ENCODE measurements around the gene BTBD2. TPM values are rescaled to one million over a fixed set of nuclear protein-coding genes. Genes with fewer than 3 reads are reported as not detected.

BTBD2 gene
- total RNA-seq, 1 experiment from 2014 or later = 36.4 TPM

DNA sequence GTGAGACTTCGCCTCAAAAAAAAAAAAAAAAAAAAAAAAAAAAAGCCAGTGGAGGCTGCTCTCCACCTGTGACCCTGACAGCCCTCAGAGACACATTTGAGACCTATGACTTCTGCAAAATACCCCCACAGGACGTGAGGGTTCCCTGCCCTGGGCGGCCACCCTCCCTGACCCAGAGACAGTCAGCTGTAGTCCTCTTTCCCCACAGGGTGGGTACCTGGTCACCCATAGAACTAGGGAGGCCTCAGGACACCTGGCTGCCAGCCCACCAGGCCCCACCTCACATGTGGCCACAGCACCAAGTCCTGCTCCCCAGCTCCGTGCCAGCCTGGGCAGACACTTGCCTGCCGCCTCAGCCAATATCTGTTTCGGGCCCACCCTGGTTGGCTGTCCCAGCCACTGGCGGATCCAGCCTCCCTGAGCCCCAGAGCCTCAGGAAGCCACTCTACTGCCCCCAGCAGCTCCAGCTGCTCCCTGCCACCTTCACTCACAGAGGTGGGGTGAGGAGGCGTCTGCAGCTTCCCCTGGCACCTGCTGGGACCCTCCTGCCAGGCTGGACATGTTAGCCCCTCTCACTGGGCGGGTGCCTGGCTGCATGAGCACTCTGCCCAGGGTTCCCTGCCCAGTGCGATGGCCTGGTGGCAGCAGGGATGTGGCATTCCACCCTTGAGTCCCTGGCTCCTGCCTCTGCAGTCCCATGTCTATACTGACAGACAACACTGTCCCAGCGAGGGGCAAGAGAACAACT is 28.6 kb upstream of the BTBD2 start:
- H3K27me3 ChIP-seq = no peaks in the 10 kb centered on the region
- H3K36me3 ChIP-seq = no peaks in the 10 kb centered on the region; the same call in 1 of the 2 replicates
- no peak for DNase-seq
- no peak overlapping the region for H3K4me3 ChIP-seq
- no peaks in the 10 kb centered on the region for H3K9me3 ChIP-seq

DNA sequence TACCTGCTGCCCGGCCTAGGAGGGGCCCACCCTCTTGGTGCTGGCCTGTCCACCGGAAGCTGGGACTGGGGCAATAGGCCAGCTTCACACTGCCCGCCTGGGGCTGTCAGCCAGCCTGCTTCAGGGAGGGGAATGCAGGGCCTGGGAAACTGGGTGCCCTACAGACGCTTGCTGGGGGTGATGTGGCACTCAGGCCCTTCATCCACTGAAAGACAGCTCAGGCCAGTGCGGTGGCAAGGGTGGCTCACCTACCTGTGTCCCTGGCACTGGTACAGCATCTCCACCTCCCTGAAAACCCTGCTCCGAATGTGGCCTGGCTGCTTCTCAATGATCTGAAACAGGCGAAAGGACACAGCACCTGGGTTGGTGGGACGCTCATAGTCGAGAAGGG is 27.7 kb upstream of the BTBD2 start:
- no peak for DNase-seq
- Histone ChIP-seq H3K27me3 (no peaks in the 10 kb centered on the region), H3K36me3 (no peaks in the 10 kb centered on the region; the same call in 1 of the 2 replicates), H3K9me3 (no peaks in the 10 kb centered on the region), H3K4me3 (no peak overlapping the region)

DNA sequence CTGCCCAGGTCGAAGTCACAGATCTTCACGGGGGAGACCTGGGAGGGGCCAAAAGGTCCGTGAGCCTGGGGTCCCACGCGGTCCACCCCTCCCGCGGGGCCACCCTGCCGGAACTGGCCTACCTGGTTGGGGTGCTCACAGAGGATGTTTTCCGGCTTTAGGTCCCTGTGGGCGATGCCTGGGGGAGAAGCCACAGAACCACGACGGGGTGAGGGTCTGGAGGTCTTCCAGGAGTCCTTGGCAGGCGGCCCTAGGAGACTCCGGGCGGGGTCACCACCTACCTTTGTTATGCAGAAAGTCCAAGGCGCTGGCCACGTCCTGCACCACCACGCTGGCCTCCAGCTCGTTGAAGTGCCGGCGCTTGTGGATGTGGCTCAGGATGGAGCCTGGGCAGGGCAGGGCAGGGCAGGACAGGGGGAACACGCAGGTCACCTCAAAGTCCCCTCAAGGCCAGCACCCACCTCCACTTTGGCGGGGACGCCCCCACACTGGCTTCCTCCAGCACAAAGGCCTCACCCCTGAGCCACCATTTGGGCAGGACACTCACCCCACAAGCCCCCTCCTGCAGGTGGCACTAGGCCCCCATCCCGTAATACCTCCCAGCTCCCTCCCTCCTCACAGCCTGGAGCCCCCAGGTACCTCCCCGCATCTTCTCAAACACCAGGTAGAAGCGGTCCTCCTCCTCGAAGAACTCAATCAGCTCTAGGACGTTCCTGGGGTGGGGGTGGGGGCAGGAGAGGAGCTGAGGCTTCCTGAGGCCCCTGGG is 27.2 kb upstream of the BTBD2 start:
- no peak for DNase-seq
- H3K27me3 ChIP-seq = no peaks in the 10 kb centered on the region
- no peaks in the 10 kb centered on the region for H3K9me3 ChIP-seq
- no peaks in the 10 kb centered on the region; the same call in 1 of the 2 replicates for H3K36me3 ChIP-seq
- no peak overlapping the region for H3K4me3 ChIP-seq

DNA sequence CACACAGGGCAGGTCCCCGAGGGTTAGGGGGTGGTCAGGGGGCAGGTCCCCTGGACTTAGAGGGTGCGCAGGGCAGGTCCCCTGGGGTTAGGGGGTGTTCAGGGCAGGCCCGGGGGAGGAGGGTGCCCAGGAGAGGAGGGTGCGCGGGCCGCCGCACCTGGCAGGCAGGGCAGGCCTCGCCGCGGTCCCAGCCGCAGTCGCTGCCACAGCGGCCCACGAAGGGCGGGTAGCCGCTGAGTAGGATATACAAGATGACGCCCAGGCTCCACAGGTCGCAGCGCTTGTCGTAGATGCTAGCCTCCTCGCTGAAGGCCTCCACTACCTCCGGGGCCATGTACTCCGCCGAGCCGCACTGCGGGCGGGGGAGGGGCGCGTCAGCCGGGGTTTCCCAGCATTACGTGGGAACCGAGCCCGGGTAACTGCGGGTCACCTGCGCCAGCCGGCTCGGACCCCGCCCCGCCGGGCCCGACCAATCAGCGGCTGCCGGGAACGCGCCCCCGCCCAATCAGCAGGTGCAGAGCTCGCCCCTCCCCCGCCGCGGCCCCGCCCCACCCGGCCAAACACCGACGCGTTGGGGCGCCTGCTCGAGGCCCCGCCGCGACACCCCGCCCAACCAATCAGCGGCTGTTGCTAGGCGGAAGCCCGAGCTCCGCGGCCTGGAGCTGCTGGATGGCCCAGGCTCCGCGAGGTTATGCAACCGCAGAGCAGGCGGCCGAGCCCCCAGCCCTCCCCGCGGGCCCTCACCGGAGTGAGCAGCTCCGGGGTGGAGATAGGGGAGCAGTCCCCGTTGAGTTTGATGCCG is 26.4 kb upstream of the BTBD2 start:
- Histone ChIP-seq H3K9me3 (no peaks in the 10 kb centered on the region), H3K36me3 (no peaks in the 10 kb centered on the region; the same call in 1 of the 2 replicates), H3K27me3 (no peaks in the 10 kb centered on the region), H3K4me3 (no peak overlapping the region)
- no peak for DNase-seq

DNA sequence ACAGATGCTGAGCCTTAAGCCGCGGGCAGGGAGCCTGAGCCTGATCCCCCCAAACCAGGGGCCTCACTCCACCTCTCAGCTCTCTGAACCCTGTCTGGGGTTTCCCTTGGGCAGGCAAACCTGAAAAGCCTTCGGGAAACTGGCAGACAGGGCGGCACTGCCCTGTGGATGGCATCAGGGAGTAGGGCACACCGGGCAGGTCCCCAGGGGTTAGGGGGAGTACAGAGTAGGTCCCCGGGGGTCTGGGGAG is 25.8 kb upstream of the BTBD2 start:
- Histone ChIP-seq H3K36me3 (no peaks in the 10 kb centered on the region; the same call in 1 of the 2 replicates), H3K4me3 (no peak overlapping the region), H3K27me3 (no peaks in the 10 kb centered on the region), H3K9me3 (no peaks in the 10 kb centered on the region)
- DNase-seq = no peak

DNA sequence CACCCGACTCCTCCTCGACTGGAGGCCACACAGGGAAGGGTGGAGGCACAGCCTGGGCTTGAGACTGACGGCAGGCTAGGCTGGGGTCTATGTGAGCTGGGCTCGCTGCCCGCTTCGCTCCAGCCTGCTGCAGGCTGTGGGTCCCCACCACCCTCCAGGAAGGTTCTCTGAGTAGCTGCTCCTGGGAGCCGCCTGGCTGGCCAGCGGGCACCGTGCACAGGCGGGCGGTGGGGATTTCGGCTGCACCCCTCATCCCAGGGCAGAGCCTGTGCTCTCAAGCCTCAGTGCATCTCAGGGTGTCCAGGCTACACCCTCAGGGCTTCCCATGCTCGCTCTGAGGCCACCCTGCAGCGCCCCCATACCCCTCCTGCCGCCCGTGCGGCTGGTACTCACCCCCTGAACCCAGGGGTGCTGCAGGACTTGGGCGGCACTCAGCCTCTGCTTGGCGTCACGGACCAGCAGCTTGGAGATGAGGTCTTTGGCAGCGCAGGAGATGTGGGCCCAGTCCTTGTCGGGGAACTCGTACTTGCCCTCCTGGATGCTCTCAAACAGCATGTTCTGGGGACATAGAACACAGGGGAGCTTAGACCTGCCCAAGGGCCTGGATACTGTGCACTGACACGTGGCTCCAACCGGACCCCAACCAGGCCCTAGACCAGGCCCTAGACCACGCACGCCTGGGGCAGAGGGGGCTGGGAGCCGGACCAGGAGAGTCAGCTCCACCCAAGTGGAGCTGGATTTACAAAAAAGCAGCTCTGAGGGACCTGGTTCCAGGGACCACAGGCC is 25.3 kb upstream of the BTBD2 start:
- no peaks in the 10 kb centered on the region; the same call in 1 of the 2 replicates for H3K36me3 ChIP-seq
- no peaks in the 10 kb centered on the region for H3K9me3 ChIP-seq
- no peak for DNase-seq
- H3K4me3 ChIP-seq = no peak overlapping the region
- H3K27me3 ChIP-seq = no peaks in the 10 kb centered on the region

DNA sequence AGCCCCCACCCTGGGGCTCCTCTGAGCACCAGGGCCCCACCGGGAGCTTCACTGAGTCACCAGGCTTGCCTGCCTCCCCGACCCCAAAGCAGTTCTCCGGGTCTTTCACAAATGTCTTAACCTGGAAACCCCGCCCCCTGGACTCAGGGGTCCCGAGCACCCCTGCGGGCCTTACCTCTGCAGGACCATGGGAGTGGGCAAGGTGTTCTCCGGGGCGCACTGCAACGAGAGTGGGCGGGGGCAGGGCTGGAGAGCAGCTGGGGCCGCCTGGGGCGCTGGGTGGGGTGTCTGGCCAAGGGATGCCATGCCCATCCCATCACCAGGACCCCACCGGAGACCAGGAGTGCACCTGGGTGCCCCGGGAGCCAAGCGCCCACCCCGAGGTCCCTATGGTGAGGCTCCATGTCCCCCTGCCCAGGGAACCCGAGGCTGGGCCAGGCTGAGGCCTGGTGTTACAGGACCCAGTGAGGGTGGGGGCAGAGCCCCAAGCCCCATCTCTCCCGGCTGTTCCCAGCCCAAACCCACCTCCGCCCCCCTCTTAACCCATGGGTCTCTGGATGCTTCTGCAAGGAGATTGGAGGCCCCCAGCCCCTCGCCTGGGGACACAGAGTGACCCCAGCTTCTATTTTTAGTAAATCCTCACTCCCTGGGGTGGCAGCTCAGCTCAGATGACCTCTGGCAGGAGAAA is 24.6 kb upstream of the BTBD2 start:
- DNase-seq = no peak

DNA sequence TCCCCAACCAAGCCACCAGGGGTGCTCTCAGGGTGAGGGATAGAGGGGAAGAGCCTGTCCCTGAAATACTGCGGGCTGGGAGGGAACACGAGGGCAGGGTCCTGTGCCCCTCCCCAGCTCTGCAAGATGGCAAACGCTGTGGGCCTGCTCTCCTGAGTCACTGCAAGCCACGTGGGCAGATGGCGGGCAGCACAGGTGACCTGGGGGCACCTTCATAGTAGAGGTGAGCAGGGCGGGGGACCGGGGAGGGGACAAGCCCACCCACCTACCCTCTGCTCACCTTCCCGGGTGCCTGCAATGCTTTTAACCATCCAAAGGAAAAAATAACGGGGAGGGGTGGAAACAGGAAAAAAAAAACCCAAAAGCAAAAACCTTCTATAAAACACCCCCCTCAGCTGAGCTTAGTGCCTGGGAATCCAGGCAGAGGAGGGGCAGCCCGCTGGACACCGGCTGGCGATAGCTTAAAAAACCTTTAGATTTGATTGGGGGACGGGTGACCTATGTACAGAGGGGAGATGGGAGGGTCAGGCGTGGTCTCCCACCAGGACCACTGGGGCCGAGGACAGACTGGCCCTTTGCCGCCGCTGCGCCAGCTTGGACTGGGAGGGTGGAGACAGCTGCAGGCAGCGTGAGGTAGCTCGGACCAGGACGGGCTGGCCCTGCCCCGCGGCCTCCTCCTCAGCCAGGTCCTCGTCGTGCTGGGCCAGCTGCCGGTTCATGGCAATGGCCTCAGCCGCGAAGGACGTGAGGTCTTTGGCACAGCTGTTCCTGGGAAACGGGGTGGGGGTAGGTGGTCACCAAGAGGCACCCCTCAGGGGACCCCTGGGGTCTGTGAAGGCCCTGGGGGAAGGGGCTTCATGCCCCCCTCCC is 23.8 kb upstream of the BTBD2 start:
- no peaks in the 10 kb centered on the region for H3K9me3 ChIP-seq
- no peak for DNase-seq
- H3K36me3 ChIP-seq = no peaks in the 10 kb centered on the region; the same call in 1 of the 2 replicates
- H3K4me3 ChIP-seq = no peak overlapping the region
- H3K27me3 ChIP-seq = no peaks in the 10 kb centered on the region

More for the DNA sequence above, 24.6 kb upstream of the BTBD2 start:
- no peak overlapping the region for H3K4me3 ChIP-seq
- no peaks in the 10 kb centered on the region for H3K9me3 ChIP-seq
- no peaks in the 10 kb centered on the region; the same call in 1 of the 2 replicates for H3K36me3 ChIP-seq
- H3K27me3 ChIP-seq = no peaks in the 10 kb centered on the region

DNA sequence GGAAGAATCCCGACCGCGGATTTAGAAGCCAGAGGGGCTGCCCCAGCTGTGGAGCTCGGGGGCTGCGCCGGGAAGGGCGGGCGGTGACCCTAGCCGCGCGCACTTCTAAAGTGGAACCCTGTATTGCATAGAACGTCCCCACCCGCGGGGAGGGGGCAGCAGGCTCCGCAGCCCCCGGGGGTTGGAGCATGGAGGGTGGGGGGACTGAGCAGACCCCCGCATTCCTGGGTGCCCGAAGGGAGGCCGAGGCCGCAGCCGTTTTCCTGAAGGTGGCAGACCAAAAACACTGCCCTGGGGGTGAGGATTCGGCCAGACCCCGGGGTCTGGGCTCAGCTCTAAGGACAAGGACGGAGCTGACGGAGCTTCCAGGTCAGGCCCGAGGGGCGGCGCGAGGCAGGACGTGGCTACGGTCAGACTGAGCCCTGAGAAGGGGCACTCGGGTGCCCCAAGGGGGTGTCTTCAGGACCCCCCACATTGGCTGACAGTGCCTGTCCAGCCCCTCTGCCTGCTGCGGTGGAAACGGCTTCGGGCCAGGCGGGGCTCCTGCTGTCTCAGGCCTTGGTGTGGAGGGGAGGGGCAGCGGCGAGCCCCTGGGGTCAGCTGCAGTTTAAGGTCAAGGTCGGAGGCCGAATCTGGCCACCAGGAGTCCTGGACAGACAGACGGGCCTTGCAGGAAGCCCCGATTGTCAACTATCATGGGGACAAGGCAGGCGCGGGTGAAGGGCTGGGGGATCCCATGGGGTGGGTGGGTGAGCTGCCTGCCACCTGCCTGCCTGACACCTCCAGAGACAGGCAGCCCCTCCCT is 23.0 kb upstream of the BTBD2 start:
- Histone ChIP-seq H3K4me3 (no peak overlapping the region), H3K36me3 (no peaks in the 10 kb centered on the region; the same call in 1 of the 2 replicates), H3K27me3 (no peaks in the 10 kb centered on the region), H3K9me3 (no peaks in the 10 kb centered on the region)
- DNase-seq = no peak

DNA sequence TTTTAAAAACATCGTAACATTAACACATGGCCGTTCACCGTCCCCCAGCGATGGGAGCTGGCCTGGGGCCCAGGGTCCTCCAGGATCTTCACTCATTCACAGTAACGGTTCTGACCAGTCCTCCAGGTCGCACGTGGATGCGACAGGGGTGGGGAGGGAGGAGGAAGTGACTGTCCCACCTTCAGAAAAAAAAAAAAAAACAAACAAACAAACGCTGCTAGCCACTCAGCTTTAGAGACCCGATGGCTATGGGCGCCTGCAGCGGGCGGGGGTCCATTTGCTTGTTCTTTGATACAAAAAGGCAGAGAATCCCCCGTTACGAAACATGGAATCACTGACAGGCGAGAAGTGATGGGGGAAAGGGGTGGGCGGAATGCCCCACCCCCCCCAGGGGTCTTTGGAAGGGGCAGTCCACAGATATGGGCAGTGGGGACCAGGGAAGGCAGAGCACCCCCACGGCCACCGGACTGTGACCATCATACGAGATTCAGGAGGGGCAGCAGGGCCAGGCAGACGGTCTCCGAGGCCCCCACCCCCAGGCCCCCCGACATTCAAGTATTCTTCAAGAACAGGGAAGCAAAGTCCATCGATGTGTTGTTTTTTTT is 22.2 kb upstream of the BTBD2 start:
- Histone ChIP-seq H3K36me3 (no peaks in the 10 kb centered on the region; the same call in 1 of the 2 replicates), H3K9me3 (no peaks in the 10 kb centered on the region), H3K4me3 (no peak overlapping the region), H3K27me3 (no peaks in the 10 kb centered on the region)
- DNase-seq = no peak

DNA sequence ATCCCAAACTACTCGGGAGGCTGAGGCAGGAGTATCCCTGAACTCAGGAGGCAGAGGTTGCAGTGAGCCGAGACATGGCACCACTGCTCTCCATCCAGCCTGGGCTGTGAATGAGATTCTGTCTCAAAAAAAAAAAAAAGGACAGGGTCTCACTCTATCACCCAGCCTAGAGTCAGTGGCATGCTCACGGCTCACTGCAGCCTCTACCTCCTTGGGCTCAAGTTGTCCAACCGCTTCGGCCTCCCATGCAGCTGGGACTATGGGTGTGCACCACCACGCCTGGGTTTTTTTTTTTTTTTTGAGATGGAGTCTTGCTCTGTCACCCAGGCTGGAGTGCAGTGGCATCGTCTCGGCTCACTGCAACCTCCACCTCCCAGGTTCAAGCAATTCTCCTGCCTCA is 20.9 kb upstream of the BTBD2 start:
- H3K4me3 ChIP-seq = no peak overlapping the region
- no peak for DNase-seq
- H3K36me3 ChIP-seq = no peaks in the 10 kb centered on the region
- H3K9me3 ChIP-seq = no peaks in the 10 kb centered on the region
- no peaks in the 10 kb centered on the region for H3K27me3 ChIP-seq

DNA sequence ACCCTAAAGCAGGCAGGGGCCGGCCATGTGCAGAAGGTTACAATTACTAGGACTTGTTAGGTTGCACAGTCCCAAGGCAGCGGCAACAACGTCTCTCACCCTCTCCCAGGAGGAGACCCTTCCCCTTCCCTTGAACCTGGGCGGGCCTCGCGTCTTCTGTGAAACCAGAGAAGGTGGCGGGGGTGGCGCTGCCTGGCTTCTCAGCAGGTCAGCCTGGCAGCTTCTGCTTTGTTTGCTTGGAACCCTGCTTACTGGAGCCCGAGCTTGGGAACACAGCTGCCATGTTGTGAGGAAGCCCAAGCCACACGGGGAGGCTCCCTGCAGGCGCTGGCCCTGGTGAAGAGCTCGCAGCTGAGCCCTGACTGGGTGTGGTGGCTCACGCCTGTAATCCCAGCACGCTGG is 20.1 kb upstream of the BTBD2 start:
- H3K27me3 ChIP-seq = no peaks in the 10 kb centered on the region
- no peaks in the 10 kb centered on the region for H3K9me3 ChIP-seq
- DNase-seq = no peak
- H3K36me3 ChIP-seq = no peaks in the 10 kb centered on the region
- H3K4me3 ChIP-seq = no peak overlapping the region

DNA sequence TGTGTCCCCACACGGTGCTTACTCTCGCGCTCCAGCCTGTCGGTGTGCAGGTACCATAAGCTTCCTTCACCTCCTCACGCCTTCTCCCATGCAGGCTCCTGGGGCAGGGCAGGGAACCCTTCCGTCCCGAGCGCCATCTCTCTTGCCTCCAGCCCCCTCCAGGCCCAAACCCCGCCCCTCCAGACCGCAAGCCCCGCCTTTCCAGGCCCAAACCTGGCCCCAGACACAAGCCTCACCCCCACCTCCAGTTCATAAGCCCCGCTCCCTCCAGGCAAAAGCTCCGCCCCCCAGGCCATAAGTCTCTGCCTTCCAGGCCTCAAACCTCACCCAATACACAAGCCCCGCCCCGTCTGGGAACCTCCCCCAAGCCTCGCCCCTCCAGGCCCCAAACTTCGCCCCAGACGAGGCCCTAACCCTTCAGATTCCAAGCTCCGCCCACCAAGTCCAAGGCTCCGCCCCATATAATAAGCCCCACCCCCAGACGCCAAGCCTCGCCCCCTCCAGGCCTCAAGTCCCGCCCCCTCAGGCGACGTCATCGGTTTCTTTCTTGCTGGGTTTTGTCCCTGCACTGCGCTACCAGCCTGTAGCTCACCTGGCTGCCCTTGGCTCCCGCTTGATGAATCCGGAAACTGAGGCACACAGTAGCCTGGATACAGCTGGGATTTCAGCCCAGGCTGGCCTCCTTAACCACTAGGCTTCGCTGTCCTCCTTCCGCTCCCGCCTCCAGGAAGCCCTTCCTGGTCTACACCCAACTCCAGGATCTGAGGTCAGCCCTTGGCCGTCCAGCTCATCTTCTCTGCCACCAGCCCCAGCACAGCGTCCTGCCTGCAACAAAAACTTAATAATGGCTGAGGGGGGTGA is 19.4 kb upstream of the BTBD2 start:
- Histone ChIP-seq H3K9me3 (no peaks in the 10 kb centered on the region), H3K27me3 (no peaks in the 10 kb centered on the region), H3K4me3 (no peak overlapping the region), H3K36me3 (no peaks in the 10 kb centered on the region)
- no peak for DNase-seq
